ENCODE measurements around the gene CCNA2. TPM values are rescaled to one million over a fixed set of nuclear protein-coding genes. Genes with fewer than 3 reads are reported as not detected.

CCNA2 gene
- total RNA-seq (2014; rRNA removed; shearing (Covaris generic)), result 273 and 318 TPM in 2 replicates

DNA sequence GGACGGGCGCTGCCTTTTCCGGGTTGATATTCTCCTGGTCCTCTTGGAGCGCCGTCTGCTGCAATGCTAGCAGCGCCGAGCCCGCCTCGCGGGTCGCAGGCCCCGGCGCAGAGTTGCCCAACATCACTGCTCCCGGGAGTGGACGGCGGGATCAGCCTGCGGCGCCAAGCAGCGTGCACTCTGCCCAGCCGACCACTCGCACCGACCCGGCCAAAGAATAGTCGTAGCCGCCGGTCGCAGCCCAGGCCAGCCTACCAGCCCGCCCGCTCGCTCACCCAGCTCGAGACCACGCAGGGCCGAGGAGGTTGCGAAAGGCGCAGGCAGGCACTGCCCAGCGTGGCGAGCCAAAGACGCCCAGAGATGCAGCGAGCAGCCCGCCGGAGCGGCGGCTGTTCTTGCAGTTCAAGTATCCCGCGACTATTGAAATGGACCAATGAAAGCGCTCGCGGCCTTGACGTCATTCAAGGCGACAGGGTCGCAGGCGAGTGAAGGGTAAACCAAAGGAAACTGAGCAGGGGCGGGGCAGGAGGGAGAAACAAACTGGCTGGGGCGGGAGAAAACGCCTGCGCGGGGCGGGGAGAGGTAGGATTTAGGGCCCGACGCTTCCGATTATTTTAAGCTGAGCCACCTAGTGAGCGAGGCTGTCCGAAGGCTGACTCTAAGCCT is at the start of gene CCNA2:
Gene CCNA2 (minus strand): TSS at position 379 of the 666 bp plus-strand sequence. CDS start 255 bp downstream, at position 124.
- Histone ChIP-seq H3K27me3 (replicated peaks) (no peaks in the 10 kb centered on the region), H3K9me3 (replicated peaks) (no peaks in the 10 kb centered on the region), H3K36me3 (peaks cover 54% of the 10 kb centered on the region), H3K27ac (peak within 1 kb of the TSS; percentile 85), H3K4me3 (peak within 1 kb of the TSS; percentile 76), H3K4me1 (replicated peaks) (peaks cover 11% of the 10 kb centered on the region)
- DNase-seq (ENCODE audit: low read depth in 1 of 2, low spot score in 2 of 2), result peak; percentile 94 to 98

- H3K9me3 ChIP-seq (replicated peaks), result no peaks in the 10 kb centered on the region
- no peak within 1 kb of the TSS for H3K27ac ChIP-seq
- peak; percentile 98 to 99 for DNase-seq (ENCODE audit: low read depth in 1 of 2, low spot score in 2 of 2)
- H3K4me1 ChIP-seq (replicated peaks), result no peaks in the 10 kb centered on the region
- peaks cover 16% of the 10 kb centered on the region for H3K36me3 ChIP-seq
- H3K27me3 ChIP-seq (replicated peaks), result no peaks in the 10 kb centered on the region
- peak within 1 kb of the TSS; percentile 54 for H3K4me3 ChIP-seq
Observed at GRCh38 chr4:121869841-121870822, 46.4 kb upstream of the CCNA2 start, which contains the start of gene BBS7. BBS7 (minus strand) TSS chr4:121870474; CDS start chr4:121870313, 161 bp downstream.

- peaks cover 31% of the 10 kb centered on the region for H3K36me3 ChIP-seq
- H3K4me1 ChIP-seq (replicated peaks), result no peaks in the 10 kb centered on the region
- no peaks in the 10 kb centered on the region for H3K9me3 ChIP-seq (replicated peaks)
- DNase-seq (ENCODE audit: low read depth in 1 of 2, low spot score in 2 of 2), result no peak
- H3K27me3 ChIP-seq (replicated peaks), result no peaks in the 10 kb centered on the region
- no peak overlapping the region for H3K27ac ChIP-seq
- H3K4me3 ChIP-seq, result no peak overlapping the region
Observed at GRCh38 chr4:121863799-121864198, 40.1 kb upstream of the CCNA2 start.

GRCh38 chr4:121861426-121861825 is 37.7 kb upstream of the CCNA2 start:
- Histone ChIP-seq H3K27me3 (replicated peaks) (no peaks in the 10 kb centered on the region), H3K4me1 (replicated peaks) (no peaks in the 10 kb centered on the region), H3K4me3 (no peak overlapping the region), H3K36me3 (peaks cover 29% of the 10 kb centered on the region), H3K27ac (no peak overlapping the region), H3K9me3 (replicated peaks) (no peaks in the 10 kb centered on the region)
- DNase-seq (ENCODE audit: low read depth in 1 of 2, low spot score in 2 of 2), result no peak

- Histone ChIP-seq H3K36me3 (peaks cover 23% of the 10 kb centered on the region), H3K4me1 (replicated peaks) (no peaks in the 10 kb centered on the region), H3K9me3 (replicated peaks) (no peaks in the 10 kb centered on the region), H3K4me3 (no peak overlapping the region), H3K27me3 (replicated peaks) (no peaks in the 10 kb centered on the region), H3K27ac (no peak overlapping the region)
- no peak for DNase-seq (ENCODE audit: low read depth in 1 of 2, low spot score in 2 of 2)
Observed at GRCh38 chr4:121860121-121860520, 36.4 kb upstream of the CCNA2 start.

DNA sequence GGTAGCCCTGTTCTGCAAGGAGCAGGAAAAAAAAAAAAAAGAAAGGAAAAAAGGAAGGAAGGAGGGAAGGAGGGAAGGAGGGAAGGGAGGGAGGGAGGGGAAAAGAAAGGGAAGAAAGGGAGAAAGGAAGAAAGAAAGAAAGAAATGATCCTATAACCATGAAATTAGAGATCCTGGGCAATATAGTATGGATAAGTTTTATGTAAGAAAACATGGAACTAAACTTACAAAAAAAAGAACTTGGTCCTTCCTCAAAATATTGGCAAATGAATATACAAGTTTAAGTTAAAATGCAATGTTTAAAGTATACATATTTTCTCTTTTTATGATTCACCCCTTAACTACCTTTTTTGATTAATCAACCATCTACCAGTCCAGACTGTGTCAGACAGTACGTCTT is 27.7 kb upstream of the CCNA2 start:
- Histone ChIP-seq H3K27me3 (replicated peaks) (no peaks in the 10 kb centered on the region), H3K4me1 (replicated peaks) (no peaks in the 10 kb centered on the region), H3K36me3 (peaks cover 7% of the 10 kb centered on the region), H3K9me3 (replicated peaks) (no peaks in the 10 kb centered on the region), H3K4me3 (no peak overlapping the region), H3K27ac (no peak overlapping the region)
- DNase-seq (ENCODE audit: low read depth in 1 of 2, low spot score in 2 of 2), result no peak

DNA sequence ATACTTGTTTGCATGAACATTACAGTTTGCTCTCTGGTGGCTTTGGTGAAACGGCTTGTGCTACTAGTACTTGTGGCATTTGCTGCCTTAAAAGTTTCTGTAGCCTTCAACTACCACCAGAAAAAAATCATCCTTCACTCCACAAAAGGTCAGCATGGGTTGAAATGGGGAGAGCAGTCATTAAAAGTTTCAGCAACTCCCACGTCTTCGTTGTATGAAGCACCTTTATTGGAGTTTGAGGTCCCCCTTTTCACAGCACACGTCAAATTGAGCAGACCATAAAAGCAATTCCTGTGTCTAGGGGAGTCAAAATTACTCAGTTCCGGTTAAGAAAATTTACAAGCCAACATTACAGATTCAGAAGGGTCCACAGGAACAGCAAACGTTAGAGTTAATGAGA is 23.0 kb upstream of the CCNA2 start:
- Histone ChIP-seq H3K36me3 (peaks cover 15% of the 10 kb centered on the region; the same call in 1 of the 2 replicates), H3K4me1 (replicated peaks) (no peaks in the 10 kb centered on the region)

DNA sequence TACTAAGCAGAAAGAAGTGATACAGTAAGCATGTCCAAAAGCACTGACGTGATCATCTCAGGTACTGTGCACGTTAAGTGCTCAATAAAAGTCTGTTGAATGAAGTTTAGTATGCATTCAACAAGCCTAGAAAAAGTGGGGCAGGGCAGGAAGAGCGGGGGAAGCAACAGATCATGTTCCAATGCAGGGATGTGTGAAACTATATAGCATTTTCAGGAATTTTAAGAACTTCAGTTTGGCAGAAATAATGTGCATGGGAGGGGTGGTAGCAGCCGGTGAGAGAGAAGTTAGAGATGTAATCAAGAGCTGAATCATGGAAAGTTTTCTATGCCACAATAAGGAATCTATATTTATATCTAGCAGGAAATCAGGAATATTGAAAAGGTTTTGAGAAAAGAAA is 19.2 kb upstream of the CCNA2 start:
- Histone ChIP-seq H3K9me3 (replicated peaks) (no peaks in the 10 kb centered on the region), H3K4me1 (replicated peaks) (no peaks in the 10 kb centered on the region), H3K36me3 (0 out of 2 replicates have a peak, but pooled peaks cover 13% of the 10 kb centered on the region), H3K27me3 (replicated peaks) (no peaks in the 10 kb centered on the region), H3K4me3 (no peak overlapping the region), H3K27ac (no peak overlapping the region)
- DNase-seq (ENCODE audit: low read depth in 1 of 2, low spot score in 2 of 2), result no peak

More for the DNA sequence above, 23.0 kb upstream of the CCNA2 start:
- H3K27me3 ChIP-seq (replicated peaks), result no peaks in the 10 kb centered on the region
- no peaks in the 10 kb centered on the region for H3K9me3 ChIP-seq (replicated peaks)
- H3K27ac ChIP-seq, result no peak overlapping the region
- DNase-seq (ENCODE audit: low read depth in 1 of 2, low spot score in 2 of 2), result no peak
- H3K4me3 ChIP-seq, result no peak overlapping the region

DNA sequence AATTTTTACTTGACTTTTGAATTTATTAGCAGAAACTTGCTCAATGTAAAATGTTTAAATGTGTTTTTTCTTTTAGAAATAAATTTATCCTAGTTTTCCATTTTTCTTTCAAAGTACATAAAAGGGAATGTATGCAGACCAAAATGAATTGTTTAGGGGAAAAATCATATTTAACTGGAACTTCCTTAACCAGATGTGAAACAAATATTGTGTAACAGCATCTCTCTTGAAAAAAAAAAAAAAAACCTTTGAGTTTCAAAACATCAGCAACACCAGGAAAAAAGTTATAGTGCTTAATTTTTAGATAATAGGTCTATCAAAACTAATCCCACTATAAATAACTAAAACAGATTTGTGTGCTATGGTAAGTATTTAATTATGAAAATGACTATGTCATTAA is 14.5 kb upstream of the CCNA2 start:
- H3K27me3 ChIP-seq (replicated peaks), result no peaks in the 10 kb centered on the region
- no peak overlapping the region for H3K4me3 ChIP-seq
- H3K27ac ChIP-seq, result no peak overlapping the region
- DNase-seq (ENCODE audit: low read depth in 1 of 2, low spot score in 2 of 2), result no peak
- H3K9me3 ChIP-seq (replicated peaks), result no peaks in the 10 kb centered on the region
- H3K4me1 ChIP-seq (replicated peaks), result no peaks in the 10 kb centered on the region
- H3K36me3 ChIP-seq, result 0 out of 2 replicates have a peak, but pooled peaks cover 3% of the 10 kb centered on the region

DNA sequence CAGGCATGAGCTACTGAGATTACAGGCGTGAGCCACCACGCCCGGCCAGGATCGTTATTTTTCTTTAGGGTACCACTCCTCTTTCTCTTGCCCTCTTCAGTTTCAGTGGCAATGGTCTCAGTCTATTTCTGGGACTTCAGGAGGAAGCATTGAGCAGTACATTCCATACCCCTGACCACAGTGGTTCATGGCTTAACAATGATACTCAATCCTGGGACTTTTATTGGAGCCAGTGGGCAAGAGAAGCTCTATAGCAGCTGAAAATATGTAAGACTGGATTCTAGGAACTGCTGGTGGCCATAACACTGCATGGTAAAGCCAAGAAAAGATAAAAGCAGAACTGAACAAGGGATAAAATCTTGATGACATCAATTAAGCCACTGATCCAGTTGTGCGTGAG is 5.8 kb upstream of the CCNA2 start:
- DNase-seq (ENCODE audit: low read depth in 1 of 2, low spot score in 2 of 2), result no peak
- Histone ChIP-seq H3K36me3 (peaks cover 5% of the 10 kb centered on the region; the same call in 1 of the 2 replicates), H3K27ac (no peak overlapping the region), H3K4me3 (no peak overlapping the region), H3K9me3 (replicated peaks) (no peaks in the 10 kb centered on the region), H3K4me1 (replicated peaks) (no peaks in the 10 kb centered on the region), H3K27me3 (replicated peaks) (no peaks in the 10 kb centered on the region)

- Histone ChIP-seq H3K27me3 (replicated peaks) (no peaks in the 10 kb centered on the region), H3K4me1 (replicated peaks) (peaks cover 4% of the 10 kb centered on the region), H3K9me3 (replicated peaks) (no peaks in the 10 kb centered on the region), H3K4me3 (no peak overlapping the region), H3K27ac (no peak overlapping the region), H3K36me3 (peaks cover 13% of the 10 kb centered on the region)
- DNase-seq (ENCODE audit: low read depth in 1 of 2, low spot score in 2 of 2), result no peak
Observed at GRCh38 chr4:121827853-121828252, 4.2 kb upstream of the CCNA2 start.

DNA sequence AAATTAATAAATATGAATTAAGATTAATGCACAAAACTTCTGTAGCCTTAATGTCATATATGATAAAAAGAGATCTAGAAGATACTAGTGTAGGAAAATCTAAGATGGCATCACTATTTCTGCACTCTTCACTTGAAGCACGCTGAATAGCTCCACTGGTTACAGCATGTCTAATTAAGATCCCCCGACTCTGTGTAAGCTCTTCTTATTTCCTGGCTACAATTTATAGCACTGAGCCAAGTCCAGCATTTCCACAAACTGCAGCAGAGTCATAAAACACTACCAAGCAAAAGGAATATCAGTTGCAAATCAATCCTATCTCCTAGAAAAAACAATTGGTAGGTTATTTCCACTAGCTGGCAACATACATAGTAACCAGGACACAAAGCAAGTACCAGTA is 1.3 kb upstream of the CCNA2 start:
- H3K4me3 ChIP-seq, result no peak overlapping the region
- H3K27me3 ChIP-seq (replicated peaks), result no peaks in the 10 kb centered on the region
- no peak for DNase-seq (ENCODE audit: low read depth in 1 of 2, low spot score in 2 of 2)
- no peak overlapping the region for H3K27ac ChIP-seq
- no peaks in the 10 kb centered on the region for H3K9me3 ChIP-seq (replicated peaks)
- peaks cover 4% of the 10 kb centered on the region for H3K4me1 ChIP-seq (replicated peaks)
- peaks cover 42% of the 10 kb centered on the region for H3K36me3 ChIP-seq

DNA sequence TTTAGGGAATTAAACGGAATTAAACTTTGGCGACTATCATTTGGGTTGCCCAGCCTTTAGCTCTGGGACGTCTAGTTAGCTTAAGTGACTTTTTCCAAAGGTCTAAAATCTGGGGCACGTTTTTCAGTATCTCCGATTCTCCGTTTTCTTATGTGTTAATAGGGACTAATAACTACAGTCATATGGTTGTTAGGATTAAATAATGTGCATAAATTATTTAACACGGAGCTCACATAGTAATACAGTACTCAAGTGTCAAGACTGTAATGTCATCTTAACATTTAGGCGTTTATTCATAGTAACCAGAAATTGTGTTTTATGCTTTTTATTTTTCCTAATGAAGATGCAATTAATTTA is 466 bp upstream of the CCNA2 start:
- Histone ChIP-seq H3K36me3 (peaks cover 48% of the 10 kb centered on the region), H3K9me3 (replicated peaks) (no peaks in the 10 kb centered on the region), H3K4me1 (replicated peaks) (peaks cover 9% of the 10 kb centered on the region), H3K27ac (peak overlapping the region; percentile 85), H3K4me3 (peak overlapping the region; percentile 76), H3K27me3 (replicated peaks) (no peaks in the 10 kb centered on the region)
- no peak for DNase-seq (ENCODE audit: low read depth in 1 of 2, low spot score in 2 of 2)
